HPDE6-E6E7 (cell line): ENCODE results near the gene PARVB.
"Not testable (repeated sequence)": the region's sequence is repeated elsewhere in the genome, so short reads cannot be mapped to it uniquely, and the experiment has no call there.

Source experiments
- DNase-seq: peaks from one replicate; pipeline ENCODE4 v3.0.0; 2011; ENCODE audit warnings: missing footprints; ENCODE audit errors: extremely low spot score

PARVB gene

DNA sequence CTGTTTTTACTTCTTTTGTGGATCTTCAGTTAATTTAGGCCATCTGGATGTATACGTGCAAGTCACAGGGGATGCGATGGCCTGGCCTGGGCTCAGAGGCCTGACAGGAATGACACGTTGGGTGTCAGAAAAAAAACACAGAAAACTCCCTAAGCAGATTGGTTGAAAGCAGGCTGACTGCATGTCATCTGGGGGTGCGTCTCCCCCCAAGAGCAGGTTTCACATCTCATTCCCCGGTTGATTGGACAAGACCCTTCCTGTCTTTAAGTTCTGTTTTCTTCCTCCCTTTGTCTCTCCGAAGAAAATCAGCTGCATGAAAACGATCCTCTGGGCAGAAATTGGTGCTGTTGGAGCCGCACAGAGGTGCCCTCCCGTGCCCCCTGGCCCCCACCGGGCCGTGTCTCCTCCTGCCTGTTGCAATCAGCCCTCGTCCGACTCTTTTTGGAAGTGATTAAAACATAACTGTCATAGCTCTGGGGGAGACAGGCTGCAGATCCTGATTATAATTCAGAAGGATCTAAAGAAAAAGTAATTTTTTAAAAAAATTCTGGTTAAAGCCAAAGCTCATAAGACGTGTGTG lies 84.8 kb downstream of the PARVB start:
- no peak for DNase-seq

GRCh38 chr22:44109416-44109815 lies 85.3 kb downstream of the PARVB start:
- DNase-seq = no peak

DNA sequence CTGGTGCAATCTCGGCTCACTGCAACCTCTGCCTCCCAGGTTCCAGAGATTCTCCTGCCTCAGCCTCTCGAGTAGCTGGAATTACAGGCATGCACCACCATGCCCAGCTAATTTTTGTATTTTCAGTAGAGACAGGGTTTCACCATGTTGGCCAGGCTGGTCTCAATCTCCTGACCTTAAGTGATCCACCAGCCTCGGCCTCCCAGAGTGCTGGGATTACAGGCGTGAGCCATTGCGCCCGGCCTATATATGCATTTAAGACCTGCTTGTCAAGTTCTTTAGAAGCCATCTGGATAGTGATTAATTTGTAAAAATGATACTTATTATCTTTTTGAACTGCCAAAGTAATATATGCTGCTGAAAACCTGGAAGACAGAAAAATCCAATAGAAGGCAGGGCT lies 86.6 kb downstream of the PARVB start:
- not testable (repeated sequence) for DNase-seq

- DNase-seq = no peak
Measured at GRCh38 chr22:44111562-44112155, 87.6 kb downstream of the PARVB start.

GRCh38 chr22:44112191-44112590 lies 88.1 kb downstream of the PARVB start:
- no peak for DNase-seq

- DNase-seq = no peak
Measured at GRCh38 chr22:44116331-44116730, 92.2 kb downstream of the PARVB start.

DNA sequence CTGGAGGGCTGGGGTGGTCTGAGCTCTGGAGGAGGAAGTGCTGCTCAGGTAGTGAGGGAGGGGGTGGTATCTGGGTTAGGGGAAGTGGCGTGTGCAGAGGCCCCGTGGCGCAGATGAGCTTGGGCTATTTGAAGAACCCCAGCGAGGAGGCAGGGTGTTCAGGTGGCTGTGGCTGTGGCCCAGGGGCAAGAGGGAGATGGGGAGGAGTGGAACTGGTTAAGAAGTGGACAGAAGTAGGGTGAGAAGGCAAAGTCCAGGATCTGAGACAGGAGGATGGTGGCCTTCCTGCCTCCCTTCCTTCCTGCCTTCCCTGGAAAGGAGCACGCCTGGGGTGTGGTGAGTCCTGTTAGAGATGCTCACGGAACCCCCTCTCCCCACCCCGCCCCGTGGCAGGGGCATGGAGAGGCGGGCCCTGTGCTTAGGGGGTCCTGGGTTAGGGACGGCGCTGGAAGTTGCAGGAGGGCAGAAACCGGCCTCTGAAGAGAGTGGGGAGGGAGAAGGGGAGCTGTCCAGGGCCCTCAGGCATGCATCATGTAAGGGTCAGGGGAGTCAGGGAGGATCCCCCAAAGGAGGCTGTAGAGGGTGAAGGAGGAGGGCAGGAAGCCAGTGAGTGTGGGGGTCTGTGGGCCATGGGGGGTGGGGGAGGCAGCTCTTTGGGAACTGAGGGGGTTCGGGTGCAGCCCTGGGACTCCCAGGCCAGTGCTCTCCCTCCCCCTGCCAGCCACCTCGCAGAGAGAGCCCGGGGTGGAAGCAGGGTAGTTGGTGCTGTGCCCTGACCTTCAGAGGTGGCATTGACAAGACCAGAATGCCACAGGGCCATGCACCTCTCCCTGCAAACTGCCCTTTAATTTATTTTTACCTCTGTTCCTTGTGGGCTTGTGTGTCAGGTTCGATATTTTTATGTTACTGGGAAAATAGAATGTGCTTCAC lies 92.9 kb downstream of the PARVB start:
- DNase-seq = no peak

- DNase-seq = no peak
Measured at GRCh38 chr22:44117746-44118145, 93.6 kb downstream of the PARVB start.

DNA sequence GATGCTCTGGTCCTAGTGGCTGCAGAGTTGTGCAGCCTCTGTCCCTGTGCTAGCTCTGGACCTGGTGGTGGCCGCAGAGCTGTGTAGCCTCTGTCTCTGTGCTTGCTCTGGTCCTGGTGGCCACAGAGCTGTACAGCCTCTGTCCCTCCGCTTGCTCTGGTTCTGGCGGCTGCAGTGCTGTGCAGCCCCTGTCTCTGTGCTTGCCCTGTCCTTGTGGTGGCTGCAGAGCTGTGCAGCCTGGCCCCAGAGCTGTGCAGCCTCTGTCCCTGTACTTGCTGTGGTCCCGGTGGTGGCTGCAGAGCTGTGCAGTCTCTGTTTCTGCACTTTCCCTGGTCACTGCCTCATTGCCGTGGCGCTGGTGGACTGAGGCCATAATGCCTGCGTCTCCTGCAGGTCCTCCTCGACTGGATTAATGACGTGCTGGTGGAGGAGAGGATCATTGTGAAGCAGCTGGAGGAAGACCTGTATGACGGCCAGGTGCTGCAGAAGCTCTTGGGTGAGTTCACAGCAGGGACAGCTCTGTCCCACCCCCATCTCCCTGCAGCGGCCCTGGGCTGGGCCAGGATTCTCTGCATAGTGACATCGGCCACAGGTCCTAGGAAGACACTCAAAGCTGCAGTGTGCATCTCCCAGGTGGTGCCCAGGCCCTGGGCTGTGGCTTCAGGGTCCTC lies 94.7 kb downstream of the PARVB start:
- DNase-seq = no peak

GRCh38 chr22:44119669-44120313 lies 95.7 kb downstream of the PARVB start:
- no peak for DNase-seq

DNA sequence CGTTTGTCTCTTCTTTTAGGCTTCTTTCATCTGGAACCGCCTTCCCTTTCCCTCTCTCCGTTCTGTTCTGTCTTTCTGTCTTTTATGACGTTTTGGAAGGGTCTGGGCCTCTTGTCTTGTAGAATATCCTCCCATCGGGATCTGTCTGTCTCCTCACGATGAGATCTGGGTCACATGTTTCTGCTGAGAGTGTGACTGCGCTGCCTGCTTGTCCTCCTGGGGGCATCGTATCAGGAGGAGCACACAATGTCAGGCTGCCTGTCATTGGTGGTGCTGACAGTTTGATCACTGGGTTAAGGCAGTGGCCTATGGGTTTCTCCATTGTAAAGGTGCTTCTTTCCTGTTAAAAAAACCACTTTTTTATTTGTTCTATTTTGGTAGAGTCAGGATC lies 96.2 kb downstream of the PARVB start:
- DNase-seq = no peak

- DNase-seq = no peak
Measured at GRCh38 chr22:44125421-44125820, 101.3 kb downstream of the PARVB start.

- no peak for DNase-seq
Measured at GRCh38 chr22:44126807-44127206, 102.7 kb downstream of the PARVB start.

GRCh38 chr22:44127356-44127755 lies 103.3 kb downstream of the PARVB start:
- DNase-seq = no peak

DNA sequence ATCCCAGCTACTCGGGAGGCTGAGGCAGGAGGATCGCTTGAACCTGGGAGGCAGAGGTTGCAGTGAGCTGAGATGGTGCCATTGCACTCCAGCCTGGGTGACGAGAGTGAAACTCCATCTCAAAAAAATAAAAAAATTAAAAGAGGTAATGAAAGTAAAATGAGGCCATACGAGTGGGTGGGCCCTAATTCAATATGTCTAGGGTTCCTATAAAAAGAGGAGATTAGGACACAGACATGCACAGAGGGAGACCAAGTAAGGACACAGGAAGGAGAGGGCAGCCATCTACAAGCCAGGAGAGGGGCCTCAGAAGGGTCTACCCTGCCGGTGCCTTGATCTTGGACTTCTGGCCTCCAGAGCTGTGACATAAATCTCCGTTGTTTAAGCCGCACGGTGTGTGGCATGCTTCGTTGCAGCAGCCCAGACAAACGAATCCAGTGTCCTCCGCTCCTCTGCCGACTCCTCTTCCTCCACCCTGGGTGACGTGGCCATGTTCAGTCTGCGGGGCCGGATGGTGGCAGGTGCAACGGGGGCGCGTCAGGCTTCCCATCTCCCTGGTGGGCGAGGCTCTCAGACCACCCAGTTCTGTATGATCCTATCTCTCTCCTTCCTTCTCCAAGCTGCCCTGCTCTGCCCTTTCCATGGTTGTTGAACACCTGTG lies 105.0 kb downstream of the PARVB start:
- DNase-seq = no peak

- no peak for DNase-seq
Measured at GRCh38 chr22:44129619-44129976, 105.5 kb downstream of the PARVB start.

- no peak for DNase-seq
Measured at GRCh38 chr22:44130076-44130711, 106.1 kb downstream of the PARVB start.

DNA sequence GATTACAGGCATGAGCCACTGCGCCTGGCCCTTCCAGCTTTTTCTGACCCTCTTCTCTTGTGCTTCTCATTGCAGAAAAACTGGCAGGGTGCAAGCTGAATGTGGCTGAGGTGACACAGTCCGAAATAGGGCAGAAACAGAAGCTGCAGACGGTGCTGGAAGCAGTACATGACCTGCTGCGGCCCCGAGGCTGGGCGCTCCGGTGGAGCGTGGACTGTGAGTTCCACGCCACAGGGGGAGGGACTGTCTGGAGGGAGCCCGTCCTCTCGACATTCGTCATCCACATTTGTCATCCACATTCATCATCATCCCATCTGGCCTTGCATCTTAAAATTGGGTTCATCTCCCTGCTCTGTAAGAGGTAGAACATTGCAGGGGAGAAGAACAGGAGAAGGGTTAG lies 107.3 kb downstream of the PARVB start:
- no peak for DNase-seq

DNA sequence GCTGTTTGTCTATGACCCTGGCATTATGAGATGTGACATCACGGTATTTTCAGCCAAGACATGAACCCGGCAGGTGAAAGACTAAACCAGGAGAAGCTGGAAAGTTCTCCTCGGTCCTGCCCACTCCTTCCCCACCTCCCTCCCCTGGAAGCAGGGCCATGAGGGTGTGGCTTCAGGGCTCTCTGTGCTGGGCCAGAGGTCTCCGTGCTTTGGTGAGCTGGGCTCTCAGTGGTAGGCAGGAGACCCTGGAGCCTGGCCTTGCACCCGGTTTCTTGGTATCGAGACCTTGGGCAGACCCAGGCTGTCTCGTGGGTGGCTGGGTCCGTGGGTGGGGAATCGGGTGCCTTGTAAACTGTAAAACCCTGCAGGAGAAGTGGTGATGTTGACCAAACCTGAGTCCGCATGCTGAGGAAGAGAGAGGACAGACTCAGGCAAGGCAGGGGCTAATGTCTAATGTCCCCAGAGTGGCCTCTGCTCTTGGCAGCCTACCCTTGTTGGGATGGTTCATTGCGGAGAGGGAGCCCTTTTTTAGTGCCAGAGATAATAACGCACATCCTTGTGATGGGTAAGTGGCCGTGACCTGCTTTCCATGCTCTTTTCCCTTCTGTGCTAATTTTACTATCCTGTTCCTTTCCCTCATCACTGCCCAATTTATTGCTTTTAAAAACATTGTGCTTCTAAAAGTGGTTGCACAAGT lies 108.0 kb downstream of the PARVB start:
- no peak for DNase-seq

GRCh38 chr22:44132724-44133123 lies 108.6 kb downstream of the PARVB start:
- no peak for DNase-seq
